GM10847 (cell line): ENCODE data around the gene NET1.

Source experiments
- POLR2A ChIP-seq: IDR thresholded peaks from 2 replicates; pipeline ENCODE4 v1.6.1; 2011; ENCODE audit not compliant: insufficient read length; ENCODE audit errors: extremely low read depth

NET1 gene

GRCh38 chr10:5481121-5481520 lies 68.8 kb downstream of the NET1 start:
- no peak for TF ChIP-seq POLR2A

- no peak for TF ChIP-seq POLR2A
Observed at GRCh38 chr10:5482016-5482415, 69.7 kb downstream of the NET1 start.

- no peak for TF ChIP-seq POLR2A
Observed at GRCh38 chr10:5484205-5484604, 71.8 kb downstream of the NET1 start.

GRCh38 chr10:5485290-5485689 lies 72.9 kb downstream of the NET1 start:
- no peak for TF ChIP-seq POLR2A

- TF ChIP-seq POLR2A, result no peak
Observed at GRCh38 chr10:5485948-5486852, 73.8 kb downstream of the NET1 start.

DNA sequence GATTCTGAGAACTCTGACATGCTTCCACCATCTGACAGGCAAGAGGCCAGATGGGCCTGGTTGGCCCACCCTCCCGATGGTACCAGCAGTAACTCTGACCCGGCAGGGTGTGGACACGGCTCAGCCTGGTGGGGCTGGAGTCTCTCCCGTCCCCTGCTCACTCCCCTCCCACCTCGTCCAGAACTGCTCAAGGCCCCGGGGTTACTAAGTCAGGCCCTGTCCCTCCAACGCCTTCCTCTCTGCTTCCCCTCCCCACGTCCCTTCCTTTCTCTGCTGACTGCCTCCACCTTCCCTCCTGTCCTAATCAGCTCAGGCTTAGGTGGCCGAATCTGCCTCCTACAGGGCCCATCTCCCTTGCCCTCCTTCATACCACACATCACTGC lies 74.5 kb downstream of the NET1 start:
- TF ChIP-seq POLR2A, result no peak

DNA sequence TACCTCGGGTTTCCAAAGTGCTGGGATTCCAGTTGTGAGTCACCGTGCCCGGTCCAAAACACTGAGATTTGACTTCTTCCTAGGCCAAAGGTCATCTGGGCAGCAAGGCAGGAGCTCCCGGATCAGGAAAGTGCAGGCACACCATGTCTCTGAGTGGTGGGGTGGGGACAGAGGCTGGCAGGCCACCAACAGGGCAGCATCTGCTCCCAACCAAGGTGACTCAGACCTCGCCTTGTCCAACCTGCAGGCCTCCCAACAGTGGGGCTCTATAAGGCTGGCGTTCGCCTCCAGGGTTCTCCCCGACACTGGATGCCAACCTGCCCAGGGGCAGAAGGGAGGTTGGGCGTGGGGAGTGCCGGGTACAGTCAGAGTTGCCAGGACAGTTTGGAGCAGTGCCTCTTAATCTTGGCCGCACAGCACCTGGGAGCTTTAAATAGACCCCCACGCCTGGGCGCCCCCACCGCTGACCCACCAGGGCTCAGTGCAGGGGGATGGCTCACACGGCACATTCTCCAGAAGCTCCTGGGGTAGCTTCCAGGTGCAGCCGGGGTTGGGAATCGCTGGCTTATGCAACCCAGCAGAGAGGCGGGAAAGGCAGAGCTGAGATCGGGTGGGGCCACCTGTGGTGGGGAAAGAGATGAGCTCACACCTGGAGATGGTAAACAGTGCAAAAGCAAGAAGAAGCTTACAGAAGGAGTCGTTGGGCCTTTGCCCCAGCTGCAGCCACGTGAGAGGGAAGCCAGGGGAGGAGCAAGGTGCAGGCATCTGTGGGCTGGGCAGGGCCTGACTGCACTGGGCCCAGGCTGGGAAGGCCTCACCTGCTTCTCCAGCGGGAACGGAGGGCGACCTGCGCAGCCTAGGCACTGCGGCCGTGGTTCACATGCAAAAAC lies 76.2 kb downstream of the NET1 start:
- no peak for TF ChIP-seq POLR2A

DNA sequence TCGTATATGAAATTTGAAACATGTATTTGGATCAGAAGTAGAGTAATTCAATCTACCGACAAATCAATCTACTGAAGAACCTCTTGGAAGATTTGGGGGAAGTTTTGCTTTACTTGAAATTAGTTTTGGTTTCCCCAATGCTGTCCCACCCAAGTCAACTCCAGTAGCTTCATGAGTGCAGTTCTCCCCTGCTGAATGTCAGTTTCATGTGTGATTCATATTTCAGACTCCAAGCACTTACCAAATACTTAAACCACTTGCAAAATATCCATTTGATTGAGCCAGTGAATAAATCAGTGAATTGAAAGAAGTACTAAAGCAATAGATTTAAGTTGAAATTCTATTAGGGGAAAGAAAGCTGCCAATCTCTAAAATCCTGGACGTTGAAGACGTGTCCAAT lies 77.7 kb downstream of the NET1 start:
- TF ChIP-seq POLR2A, result no peak

GRCh38 chr10:5490698-5491464 lies 78.5 kb downstream of the NET1 start:
- TF ChIP-seq POLR2A, result no peak

DNA sequence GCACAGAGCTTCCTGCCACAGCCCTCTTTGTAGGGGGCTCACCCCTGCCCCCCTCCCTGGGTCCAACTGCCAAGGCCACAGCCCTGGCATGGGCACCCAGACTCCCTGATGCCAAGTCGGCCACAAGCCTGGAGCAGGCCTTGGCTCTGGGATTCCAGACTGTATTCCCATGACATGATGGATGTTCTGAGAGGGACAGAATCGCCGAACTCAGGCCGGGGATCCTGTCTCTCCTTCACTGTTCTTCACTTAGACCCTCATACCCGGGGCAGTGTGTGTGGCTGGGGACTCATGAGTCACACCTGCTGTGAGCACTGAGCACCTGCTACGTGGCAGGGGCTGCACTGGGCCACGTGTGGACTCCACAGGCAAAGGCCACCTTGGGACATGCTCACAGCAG lies 79.1 kb downstream of the NET1 start:
- no peak for TF ChIP-seq POLR2A

DNA sequence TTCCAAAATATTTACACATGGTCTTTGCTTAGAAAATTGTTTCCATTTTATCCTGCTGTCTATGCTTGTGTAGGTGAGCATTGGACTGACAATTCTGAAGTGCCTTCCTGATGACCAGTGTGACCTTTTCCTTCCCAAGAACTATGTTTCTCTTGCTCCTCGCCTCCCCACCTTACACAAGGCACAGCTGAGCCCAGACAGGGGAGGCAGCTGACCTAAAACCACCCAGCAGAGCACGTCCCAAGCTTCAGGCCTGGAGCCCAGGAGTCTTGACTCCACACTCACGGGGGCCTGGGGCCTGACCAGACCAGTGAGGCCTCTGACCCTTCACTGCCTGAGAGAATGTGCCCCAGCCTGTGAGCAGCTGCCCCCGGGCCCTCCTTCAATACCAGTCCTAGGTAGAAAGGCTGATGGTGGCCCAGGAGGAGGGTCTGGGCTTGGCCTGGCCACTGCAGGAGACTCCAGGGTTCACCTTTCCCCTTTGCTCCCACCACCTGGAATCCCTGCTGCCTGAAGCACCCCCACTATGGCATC lies 80.0 kb downstream of the NET1 start:
- TF ChIP-seq POLR2A, result no peak

DNA sequence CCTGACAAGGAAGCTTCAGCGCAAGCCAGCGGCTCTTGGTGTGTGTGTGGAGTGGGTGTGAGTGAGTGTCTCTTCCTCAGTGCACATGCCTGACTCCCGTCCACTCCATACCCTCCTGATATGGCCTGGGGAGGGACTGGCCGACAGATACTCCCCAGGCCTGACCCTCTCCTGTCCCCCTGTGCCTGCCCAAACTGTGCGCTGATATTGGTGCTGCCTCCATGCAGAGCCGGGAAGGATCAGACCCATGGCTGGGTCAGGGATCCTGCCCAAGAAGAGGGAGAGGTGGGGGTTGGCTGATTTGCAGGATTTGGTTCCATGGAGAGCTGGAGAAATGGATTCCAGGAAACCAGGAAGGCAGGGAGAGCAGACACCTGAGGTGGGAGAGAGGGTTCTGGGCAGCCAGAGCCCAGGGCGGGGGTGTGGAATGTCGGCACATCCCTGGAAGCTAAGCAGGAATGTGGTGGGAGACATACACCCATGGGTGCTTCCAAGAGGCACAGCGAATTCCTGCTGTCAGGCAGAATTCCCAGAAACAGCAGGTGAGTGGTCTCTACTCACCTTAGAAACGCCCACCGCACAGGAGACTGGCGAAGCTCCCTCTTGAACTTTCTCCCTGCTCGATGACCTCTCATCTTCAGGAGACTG lies 80.7 kb downstream of the NET1 start:
- no peak for TF ChIP-seq POLR2A

- TF ChIP-seq POLR2A, result no peak
Observed at GRCh38 chr10:5493691-5494090, 81.3 kb downstream of the NET1 start.

DNA sequence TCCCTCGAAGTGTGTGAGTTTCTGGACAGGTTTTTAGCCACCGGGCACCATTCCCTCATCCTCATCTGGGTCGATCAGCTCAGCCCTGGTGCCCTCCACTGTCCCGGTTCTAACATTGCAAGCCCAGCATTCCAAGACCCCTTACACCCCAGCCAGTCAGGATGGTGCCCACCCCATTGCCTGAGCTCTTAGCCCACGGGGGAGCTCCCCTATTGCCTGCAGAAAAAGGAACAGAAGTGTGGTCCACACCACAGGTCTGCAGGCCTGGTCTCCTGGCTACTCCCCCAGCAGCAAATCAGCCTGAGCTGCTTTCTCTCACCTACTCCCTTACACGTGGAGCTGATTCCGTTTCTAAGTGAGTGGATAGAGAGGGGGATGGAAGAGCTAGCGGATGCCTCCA lies 82.3 kb downstream of the NET1 start:
- no peak for TF ChIP-seq POLR2A

GRCh38 chr10:5496261-5497250 lies 84.2 kb downstream of the NET1 start:
- TF ChIP-seq POLR2A, result no peak
